ENCODE measurements around the gene CLPSL2. TPM values are rescaled to one million over a fixed set of nuclear protein-coding genes. Genes with fewer than 3 reads are reported as not detected.

CLPSL2 gene
- total RNA-seq: not detected

DNA sequence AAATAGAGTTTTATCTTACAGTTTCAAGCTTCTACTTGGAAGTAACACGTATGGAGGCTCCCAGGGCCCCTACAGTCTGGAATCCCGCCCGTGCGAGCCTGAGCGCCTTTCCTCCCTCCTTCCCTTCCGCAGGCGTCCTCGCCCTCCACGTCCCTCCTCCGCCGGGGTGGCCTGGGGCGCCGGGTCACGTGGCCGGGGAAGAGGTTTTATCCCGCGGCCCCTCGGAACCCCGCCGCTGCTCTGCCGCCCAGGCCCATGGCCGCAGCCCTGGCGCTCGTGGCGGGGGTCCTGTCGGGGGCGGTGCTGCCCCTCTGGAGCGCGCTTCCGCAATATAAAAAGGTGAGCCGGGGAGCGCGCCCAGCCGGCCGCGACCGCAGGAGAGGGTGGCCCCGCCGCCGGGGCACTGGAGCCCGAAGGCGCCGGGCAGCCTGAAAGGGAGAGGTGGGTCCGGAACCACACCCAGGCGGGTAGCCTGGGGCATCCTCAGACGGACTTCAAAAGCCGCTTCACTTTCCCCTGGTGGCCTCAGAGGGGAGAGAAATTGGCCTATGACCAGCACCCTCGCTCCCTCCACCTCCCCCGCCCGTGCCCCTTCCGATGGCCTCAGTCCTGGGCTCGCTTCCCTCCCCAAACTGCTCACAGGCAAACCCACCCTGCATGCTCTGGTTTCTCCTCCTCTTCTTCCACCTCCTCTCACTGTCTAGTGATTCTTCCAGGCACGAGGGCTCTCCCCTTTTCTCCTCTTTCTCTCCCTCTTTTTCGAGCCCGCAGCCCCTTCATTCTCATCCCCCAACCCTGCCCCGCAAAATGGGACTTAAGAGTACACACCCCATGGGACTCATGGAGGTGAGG lies at the start of gene CLPSL2:
Gene CLPSL2 (plus strand): TSS at position 235 of the 852 bp plus-strand sequence. CDS start 21 bp downstream, at position 256.
- Histone ChIP-seq H3K27ac (no peak within 1 kb of the TSS), H3K36me3 (no peaks in the 10 kb centered on the region), H3K9me3 (no peaks in the 10 kb centered on the region), H3K4me1 (replicated peaks) (no peaks in the 10 kb centered on the region), H3K4me3 (peak within 1 kb of the TSS; percentile 28 to 40), H3K27me3 (replicated peaks; ENCODE audit: insufficient read depth) (no peaks in the 10 kb centered on the region)
- TF ChIP-seq POLR2AphosphoS5 (IDR thresholded peaks at IDR 0.05) (no peak), POLR2A (IDR thresholded peaks at IDR 0.05) (no peak)
- TF ChIP-seq, protein P1, sequence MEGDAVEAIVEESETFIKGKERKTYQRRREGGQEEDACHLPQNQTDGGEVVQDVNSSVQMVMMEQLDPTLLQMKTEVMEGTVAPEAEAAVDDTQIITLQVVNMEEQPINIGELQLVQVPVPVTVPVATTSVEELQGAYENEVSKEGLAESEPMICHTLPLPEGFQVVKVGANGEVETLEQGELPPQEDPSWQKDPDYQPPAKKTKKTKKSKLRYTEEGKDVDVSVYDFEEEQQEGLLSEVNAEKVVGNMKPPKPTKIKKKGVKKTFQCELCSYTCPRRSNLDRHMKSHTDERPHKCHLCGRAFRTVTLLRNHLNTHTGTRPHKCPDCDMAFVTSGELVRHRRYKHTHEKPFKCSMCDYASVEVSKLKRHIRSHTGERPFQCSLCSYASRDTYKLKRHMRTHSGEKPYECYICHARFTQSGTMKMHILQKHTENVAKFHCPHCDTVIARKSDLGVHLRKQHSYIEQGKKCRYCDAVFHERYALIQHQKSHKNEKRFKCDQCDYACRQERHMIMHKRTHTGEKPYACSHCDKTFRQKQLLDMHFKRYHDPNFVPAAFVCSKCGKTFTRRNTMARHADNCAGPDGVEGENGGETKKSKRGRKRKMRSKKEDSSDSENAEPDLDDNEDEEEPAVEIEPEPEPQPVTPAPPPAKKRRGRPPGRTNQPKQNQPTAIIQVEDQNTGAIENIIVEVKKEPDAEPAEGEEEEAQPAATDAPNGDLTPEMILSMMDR (IDR thresholded peaks at IDR 0.05): no peak
- 5% methylated on average over 26 of the region's 56 CpGs for WGBS
- DNase-seq (ENCODE audit: low spot score): no peak
- intact Hi-C loops (cut with DNase I): no loop called here

GRCh38 chr6:35727231-35727934 lies 49.0 kb upstream of the CLPSL2 start:
- peak overlapping the region; percentile 99 to 100 for H3K27ac ChIP-seq
- no peaks in the 10 kb centered on the region for H3K36me3 ChIP-seq
- WGBS: under 1% methylated on average over 29 of the region's 29 CpGs
- H3K9me3 ChIP-seq: no peaks in the 10 kb centered on the region
- intact Hi-C loops (cut with DNase I): no loop called here
- H3K4me3 ChIP-seq: peak overlapping the region; percentile 22 to 51
- peak; percentile 87 for DNase-seq (ENCODE audit: low spot score)
- peaks cover 73% of the 10 kb centered on the region for H3K4me1 ChIP-seq (replicated peaks)
- no peaks in the 10 kb centered on the region for H3K27me3 ChIP-seq (replicated peaks; ENCODE audit: insufficient read depth)
- TF ChIP-seq POLR2AphosphoS5 (IDR thresholded peaks at IDR 0.05) (peak; percentile 42), POLR2A (IDR thresholded peaks at IDR 0.05) (peak; percentile 37)
- TF ChIP-seq, protein P1 (IDR thresholded peaks at IDR 0.05): no peak

- intact Hi-C loops (cut with DNase I): loop anchor here (1.0 kb wide), 1 partner anchor 40 kb away; the partner anchor contains the start of gene FKBP5
- WGBS: 1% methylated on average over 34 of the region's 57 CpGs
These were observed 48.3 kb upstream of the CLPSL2 start for GRCh38 chr6:35727935-35728682.

More at GRCh38 chr6:35727935-35728682, 48.3 kb upstream of the CLPSL2 start:
- TF ChIP-seq, protein P1 (IDR thresholded peaks at IDR 0.05): peak in 1 of 4 experiments; percentile 1
- TF ChIP-seq POLR2AphosphoS5 (IDR thresholded peaks at IDR 0.05): peak; percentile 89
- TF ChIP-seq POLR2A (IDR thresholded peaks at IDR 0.05): no peak
- Histone ChIP-seq H3K27me3 (replicated peaks; ENCODE audit: insufficient read depth) (no peaks in the 10 kb centered on the region), H3K9me3 (no peaks in the 10 kb centered on the region), H3K4me3 (peak overlapping the region; percentile 22 to 51), H3K4me1 (replicated peaks) (peaks cover 73% of the 10 kb centered on the region), H3K36me3 (no peaks in the 10 kb centered on the region), H3K27ac (peak overlapping the region; percentile 99 to 100)
- peak; percentile 95 for DNase-seq (ENCODE audit: low spot score)

Data from prostate gland (tissue), 2 donors.